Coronary artery (tissue), 2 donors: ENCODE measurements around the gene FAIM2.

Experiments used
- DNase-seq: peaks from one replicate; pipeline ENCODE4 v3.0.0-alpha.2; 2017; ENCODE audit warnings: low spot score
- H3K27ac ChIP-seq, 2 donors: fragments of 200-600 bp; sonication (generic); one replicate each; pipeline ENCODE4 v1.5.1; 2016 to 2019
- H3K4me3 ChIP-seq: fragments of 200-600 bp; sonication (generic); 2 replicates; pipeline ENCODE4 v1.5.1; 2016; ENCODE audit warnings: mild to moderate bottlenecking, moderate library complexity
- TF ChIP-seq, protein P1 (sequence below): fragments of 200-600 bp; sonication (generic); IDR thresholded peaks from one replicate; pipeline ENCODE4 v1.5.1; 2019; ENCODE audit warnings: antibody characterized with exemption

The FAIM2 gene

DNA sequence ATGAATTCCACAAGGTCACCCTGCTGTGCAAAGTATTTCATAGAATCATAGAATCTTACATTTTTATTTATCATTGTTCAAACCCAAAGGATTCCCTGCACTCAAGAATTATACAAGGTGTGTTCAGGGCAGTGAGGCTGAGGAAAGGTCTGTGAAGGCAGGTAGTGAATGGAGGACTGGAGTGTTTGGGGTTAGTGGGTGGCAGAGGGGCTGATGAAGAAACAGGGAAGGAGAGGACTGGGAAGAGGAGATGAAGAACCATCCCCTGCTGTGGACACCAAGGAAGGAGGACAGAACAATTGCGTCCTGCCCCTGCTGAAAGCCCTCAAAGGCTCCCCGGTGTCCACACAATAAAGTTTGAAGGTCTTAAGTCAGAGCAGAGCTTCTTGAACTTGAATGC is 50.0 kb downstream of the FAIM2 start:
- DNase-seq: peak; percentile 50
- Histone ChIP-seq H3K4me3 (no peak overlapping the region), H3K27ac (no peak overlapping the region)
- TF ChIP-seq, protein P1, sequence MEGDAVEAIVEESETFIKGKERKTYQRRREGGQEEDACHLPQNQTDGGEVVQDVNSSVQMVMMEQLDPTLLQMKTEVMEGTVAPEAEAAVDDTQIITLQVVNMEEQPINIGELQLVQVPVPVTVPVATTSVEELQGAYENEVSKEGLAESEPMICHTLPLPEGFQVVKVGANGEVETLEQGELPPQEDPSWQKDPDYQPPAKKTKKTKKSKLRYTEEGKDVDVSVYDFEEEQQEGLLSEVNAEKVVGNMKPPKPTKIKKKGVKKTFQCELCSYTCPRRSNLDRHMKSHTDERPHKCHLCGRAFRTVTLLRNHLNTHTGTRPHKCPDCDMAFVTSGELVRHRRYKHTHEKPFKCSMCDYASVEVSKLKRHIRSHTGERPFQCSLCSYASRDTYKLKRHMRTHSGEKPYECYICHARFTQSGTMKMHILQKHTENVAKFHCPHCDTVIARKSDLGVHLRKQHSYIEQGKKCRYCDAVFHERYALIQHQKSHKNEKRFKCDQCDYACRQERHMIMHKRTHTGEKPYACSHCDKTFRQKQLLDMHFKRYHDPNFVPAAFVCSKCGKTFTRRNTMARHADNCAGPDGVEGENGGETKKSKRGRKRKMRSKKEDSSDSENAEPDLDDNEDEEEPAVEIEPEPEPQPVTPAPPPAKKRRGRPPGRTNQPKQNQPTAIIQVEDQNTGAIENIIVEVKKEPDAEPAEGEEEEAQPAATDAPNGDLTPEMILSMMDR: no peak

DNA sequence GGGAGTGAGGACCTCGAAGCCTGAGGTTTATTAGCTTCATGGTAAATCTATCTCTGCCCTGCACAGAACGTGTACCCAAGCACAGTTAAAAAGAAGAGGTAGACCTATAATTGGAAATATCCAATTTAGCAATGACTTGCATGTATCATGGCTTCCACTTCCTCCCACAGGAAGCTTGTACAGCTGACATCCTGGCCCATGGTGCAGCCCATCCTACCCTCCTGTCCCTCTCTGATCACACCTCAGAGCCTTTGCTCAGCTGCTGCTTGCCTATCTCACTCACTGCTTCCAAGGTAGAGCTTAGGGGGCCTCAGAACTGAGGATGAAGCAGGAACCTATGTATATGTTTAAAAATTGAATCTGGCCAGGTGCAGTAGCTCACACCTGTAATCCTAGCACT is 56.5 kb downstream of the FAIM2 start:
- DNase-seq: peak; percentile 14
- Histone ChIP-seq H3K4me3 (no peak overlapping the region), H3K27ac (no peak overlapping the region)
- TF ChIP-seq, protein P1: no peak

DNA sequence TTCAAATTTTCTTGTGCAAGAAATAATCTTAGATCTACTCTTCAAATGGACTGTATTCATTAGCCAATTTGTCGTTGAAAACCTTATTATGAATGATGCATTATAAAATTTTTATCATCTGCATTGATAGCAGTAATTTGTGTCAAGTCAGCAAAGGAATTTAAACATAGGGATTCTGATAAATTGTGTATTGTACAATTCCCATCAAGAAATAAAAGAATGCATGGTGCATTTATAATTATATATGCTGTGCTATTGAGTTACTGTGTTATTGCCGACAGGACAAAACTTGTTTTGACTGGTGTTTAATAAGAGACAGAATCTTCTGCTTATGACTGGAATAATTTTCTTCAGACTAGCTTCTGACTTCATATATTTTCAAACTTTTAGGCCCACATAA is 57.7 kb downstream of the FAIM2 start:
- no peak for DNase-seq
- TF ChIP-seq, protein P1: no peak

DNA sequence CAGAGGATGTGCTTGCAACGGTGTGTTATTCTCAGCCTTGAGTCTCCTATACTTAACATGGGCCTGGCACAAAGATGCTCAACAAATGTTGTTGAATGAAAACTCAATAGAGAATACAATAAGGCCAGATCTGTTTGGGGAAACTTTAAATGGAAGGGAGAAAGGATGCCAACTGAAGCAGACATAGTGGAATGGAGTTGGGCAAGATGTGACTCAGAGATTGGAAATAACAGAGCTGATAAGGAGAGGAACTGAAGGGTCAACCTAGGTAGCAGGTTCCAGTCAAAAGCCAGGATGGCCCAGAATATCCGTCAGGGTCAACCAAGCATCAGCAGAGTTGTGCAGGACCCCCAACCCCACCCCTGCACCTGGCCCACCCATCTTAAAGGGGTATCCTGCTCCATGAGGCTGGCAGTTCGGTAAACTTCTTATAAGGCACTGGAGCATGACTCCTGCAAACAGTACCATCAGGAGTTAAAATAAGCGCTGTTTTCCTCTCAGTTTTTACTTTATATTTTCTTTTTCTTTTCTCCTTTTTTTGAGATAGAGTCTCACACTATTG is 59.7 kb downstream of the FAIM2 start:
- TF ChIP-seq, protein P1: no peak
- Histone ChIP-seq H3K4me3 (no peak overlapping the region), H3K27ac (no peak overlapping the region)
- DNase-seq: peak; percentile 60

More for the DNA sequence above, 57.7 kb downstream of the FAIM2 start:
- no peak overlapping the region for H3K27ac ChIP-seq
- no peak overlapping the region for H3K4me3 ChIP-seq

DNA sequence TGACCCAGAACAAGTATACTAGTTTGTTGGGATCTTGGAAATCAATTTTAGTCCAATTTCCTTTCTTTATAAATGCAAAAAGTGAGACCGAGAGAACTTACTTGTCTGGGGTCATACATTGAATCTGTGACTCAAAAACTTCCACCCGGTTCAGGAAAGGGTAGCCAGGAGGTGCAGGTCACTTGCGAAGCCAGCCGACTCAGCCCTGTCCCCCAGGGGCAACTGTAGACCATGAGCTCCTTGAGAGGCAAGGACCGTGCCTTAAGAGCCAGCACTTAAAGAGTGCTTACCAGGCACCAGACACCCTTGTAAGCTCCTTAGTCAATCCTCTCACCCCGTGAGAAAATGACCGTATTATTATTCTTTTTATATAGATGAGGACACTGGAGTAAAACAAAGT is 60.3 kb downstream of the FAIM2 start:
- DNase-seq: peak; percentile 66
- H3K27ac ChIP-seq: peak overlapping the region; percentile 87 to 94
- peak overlapping the region; percentile 77 for H3K4me3 ChIP-seq
- TF ChIP-seq, protein P1: no peak

DNA sequence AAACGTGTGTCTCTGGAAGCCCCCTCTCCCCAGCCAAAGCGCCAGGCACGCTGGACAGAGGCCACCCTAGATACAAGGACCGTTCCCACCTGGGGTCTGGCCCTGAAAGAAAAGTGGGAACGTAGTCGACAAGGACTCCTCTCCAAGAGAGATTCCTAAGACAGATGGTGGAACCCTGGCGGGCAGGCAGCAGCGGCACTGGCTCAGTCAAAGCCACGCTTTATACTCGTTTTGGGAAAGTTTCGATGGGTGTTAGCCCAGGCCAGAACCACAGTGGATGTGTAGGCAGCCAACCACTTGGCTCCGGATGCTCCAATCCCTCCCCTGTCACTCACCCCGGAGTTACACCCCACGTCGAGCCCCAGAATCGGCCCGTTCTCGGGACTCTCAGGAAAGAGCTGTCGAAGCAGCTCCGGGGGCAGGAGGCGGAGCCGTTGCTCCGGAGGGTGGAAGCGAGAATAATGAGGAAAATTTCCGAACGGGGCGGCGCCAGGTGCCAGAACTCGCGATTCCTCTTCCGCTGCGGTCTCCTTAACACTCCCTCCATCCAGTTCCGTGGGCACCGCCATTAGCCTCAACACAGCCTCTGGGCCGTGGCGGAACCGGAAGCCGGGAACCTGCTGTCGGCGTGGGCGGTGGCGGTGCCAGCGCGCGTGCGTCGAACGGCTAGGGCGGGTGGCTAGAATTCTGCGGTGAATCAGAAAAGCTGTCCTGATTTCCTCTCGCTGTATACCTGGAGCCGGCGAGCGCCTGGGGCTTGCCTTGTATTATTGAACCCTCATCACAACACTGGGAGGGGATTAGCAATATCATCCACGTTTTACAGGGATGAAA is 61.0 kb downstream of the FAIM2 start, which contains the start of gene BCDIN3D:
TSS of gene BCDIN3D (minus strand) at position 588 of the 834 bp plus-strand sequence. CDS start at position 569, 19 bp downstream.
- peak; percentile 95 for DNase-seq
- peak within 1 kb of the TSS; percentile 87 to 94 for H3K27ac ChIP-seq
- TF ChIP-seq, protein P1: no peak
- H3K4me3 ChIP-seq: peak within 1 kb of the TSS; percentile 77
